WTC11 (cell line): ENCODE measurements around the gene SUSD4. TPM values are rescaled to one million over a fixed set of nuclear protein-coding genes. Genes with fewer than 3 reads are reported as not detected.

Experiments used
- ATAC-seq: fragments of 200-7000 bp; cut with Tn5 transposase; 2 replicates; pipeline ENCODE4 v1.10.0; 2021; ENCODE audit warnings: mild to moderate bottlenecking, moderate library complexity
- CTCF ChIA-PET: fragments of 300-600 bp; sonication (Branson Sonifier 250); formaldehyde crosslinking; loops from one replicate; lab custom pipeline; 2021; ENCODE audit warnings: antibody characterized with exemption; lab: Charles Lee
- POLR2A ChIA-PET: fragments of 350-600 bp; sonication (Branson Sonifier 250); formaldehyde crosslinking; loops from one replicate; lab custom pipeline; 2021; ENCODE audit warnings: antibody characterized with exemption; lab: Charles Lee
- DNase-seq: peaks from one replicate; pipeline ENCODE4 v3.0.0; 2021; ENCODE audit warnings: low spot score
- H3K27ac Mint-ChIP-seq: 2 replicates; pipeline ENCODE4 v1.8.0; 2021; ENCODE audit warnings: mixed read lengths
- H3K27me3 Mint-ChIP-seq: 2 replicates; pipeline ENCODE4 v1.8.0; 2021; ENCODE audit warnings: low read depth, mild to moderate bottlenecking, moderate library complexity, mixed read lengths
- H3K36me3 Mint-ChIP-seq: 2 replicates; pipeline ENCODE4 v1.8.0; 2021; ENCODE audit warnings: mixed read lengths
- H3K4me1 Mint-ChIP-seq: 2 replicates; pipeline ENCODE4 v1.8.0; 2022; ENCODE audit warnings: mixed read lengths
- H3K4me3 Mint-ChIP-seq: 2 replicates; pipeline ENCODE4 v1.8.0; 2021; ENCODE audit warnings: mild to moderate bottlenecking, moderate library complexity, mixed read lengths
- H3K9me3 Mint-ChIP-seq: 2 replicates; pipeline ENCODE4 v1.8.0; 2021; ENCODE audit warnings: mixed read lengths
- KAT7 ChIP-seq: sonication (generic); formaldehyde crosslinking; IDR thresholded peaks from 2 replicates; pipeline ENCODE4 v1.8.1; 2023; ENCODE audit warnings: missing genetic modification reagents, mild to moderate bottlenecking, borderline replicate concordance
- MYBL2 ChIP-seq: sonication (generic); formaldehyde crosslinking; IDR thresholded peaks from 2 replicates; pipeline ENCODE4 v1.8.1; 2023; ENCODE audit warnings: mild to moderate bottlenecking, moderate library complexity, missing genetic modification reagents
- SP1 ChIP-seq: sonication (generic); formaldehyde crosslinking; conservative IDR thresholded peaks from 2 replicates; pipeline ENCODE4 v1.8.1; 2022; ENCODE audit warnings: missing genetic modification reagents
- total RNA-seq: library from RNA; stranded (reverse); gene quantifications from 3 replicates; pipeline ENCODE4 v1.2.3, GENCODE V29; 2021
- TF ChIP-seq, protein P1 (sequence below): fragments of 250-450 bp; sonication (Bioruptor Pico); IDR thresholded peaks from 2 replicates; pipeline ENCODE4 v1.9.0; 2021; ENCODE audit warnings: mild to moderate bottlenecking, borderline replicate concordance
- TF ChIP-seq, protein P2 (sequence below): sonication (generic); formaldehyde crosslinking; IDR thresholded peaks from 2 replicates; pipeline ENCODE4 v1.8.0; 2022; ENCODE audit warnings: mild to moderate bottlenecking, missing genetic modification reagents
- TF ChIP-seq, protein P3 (sequence below): sonication (generic); formaldehyde crosslinking; conservative IDR thresholded peaks from 2 replicates; pipeline ENCODE4 v1.8.1; 2023; ENCODE audit warnings: mild to moderate bottlenecking, low read depth, missing genetic modification reagents, moderate library complexity
- TF ChIP-seq, protein P4 (sequence below): sonication (generic); formaldehyde crosslinking; IDR thresholded peaks from 2 replicates; pipeline ENCODE4 v1.8.0; 2023; ENCODE audit warnings: missing genetic modification reagents
- TF ChIP-seq, protein P5 (sequence below): fragments of 250-450 bp; sonication (Bioruptor Pico); conservative IDR thresholded peaks from 2 replicates; pipeline ENCODE4 v1.9.0; 2021; ENCODE audit warnings: mild to moderate bottlenecking
- TF ChIP-seq, protein P6 (sequence below): sonication (generic); formaldehyde crosslinking; IDR thresholded peaks from 2 replicates; pipeline ENCODE4 v1.8.0; 2023; ENCODE audit warnings: missing genetic modification reagents, mild to moderate bottlenecking, borderline replicate concordance

The SUSD4 gene
- total RNA-seq, 1 experiment from 2014 or later, result 1.8 TPM

DNA sequence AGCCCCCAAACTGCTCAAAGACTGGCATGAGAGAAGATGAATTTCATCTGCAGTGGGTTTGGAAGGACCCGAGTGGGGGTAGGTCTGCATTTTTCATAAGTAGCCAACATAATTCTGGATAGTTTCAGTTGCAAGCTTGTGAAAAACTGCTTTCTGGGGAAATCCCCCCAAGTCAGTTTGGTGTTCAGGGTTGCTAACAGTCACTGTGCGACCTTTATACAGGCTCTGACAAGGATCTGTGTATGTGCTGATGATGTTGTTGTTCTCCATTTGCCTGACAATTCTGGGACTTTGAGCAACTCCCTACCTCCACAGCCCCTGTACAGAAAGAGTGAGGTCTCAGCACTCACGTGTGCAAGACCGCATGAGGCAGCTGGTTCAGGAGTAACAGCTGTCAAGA is 87.9 kb downstream of the SUSD4 start:
- TF ChIP-seq, protein P1, sequence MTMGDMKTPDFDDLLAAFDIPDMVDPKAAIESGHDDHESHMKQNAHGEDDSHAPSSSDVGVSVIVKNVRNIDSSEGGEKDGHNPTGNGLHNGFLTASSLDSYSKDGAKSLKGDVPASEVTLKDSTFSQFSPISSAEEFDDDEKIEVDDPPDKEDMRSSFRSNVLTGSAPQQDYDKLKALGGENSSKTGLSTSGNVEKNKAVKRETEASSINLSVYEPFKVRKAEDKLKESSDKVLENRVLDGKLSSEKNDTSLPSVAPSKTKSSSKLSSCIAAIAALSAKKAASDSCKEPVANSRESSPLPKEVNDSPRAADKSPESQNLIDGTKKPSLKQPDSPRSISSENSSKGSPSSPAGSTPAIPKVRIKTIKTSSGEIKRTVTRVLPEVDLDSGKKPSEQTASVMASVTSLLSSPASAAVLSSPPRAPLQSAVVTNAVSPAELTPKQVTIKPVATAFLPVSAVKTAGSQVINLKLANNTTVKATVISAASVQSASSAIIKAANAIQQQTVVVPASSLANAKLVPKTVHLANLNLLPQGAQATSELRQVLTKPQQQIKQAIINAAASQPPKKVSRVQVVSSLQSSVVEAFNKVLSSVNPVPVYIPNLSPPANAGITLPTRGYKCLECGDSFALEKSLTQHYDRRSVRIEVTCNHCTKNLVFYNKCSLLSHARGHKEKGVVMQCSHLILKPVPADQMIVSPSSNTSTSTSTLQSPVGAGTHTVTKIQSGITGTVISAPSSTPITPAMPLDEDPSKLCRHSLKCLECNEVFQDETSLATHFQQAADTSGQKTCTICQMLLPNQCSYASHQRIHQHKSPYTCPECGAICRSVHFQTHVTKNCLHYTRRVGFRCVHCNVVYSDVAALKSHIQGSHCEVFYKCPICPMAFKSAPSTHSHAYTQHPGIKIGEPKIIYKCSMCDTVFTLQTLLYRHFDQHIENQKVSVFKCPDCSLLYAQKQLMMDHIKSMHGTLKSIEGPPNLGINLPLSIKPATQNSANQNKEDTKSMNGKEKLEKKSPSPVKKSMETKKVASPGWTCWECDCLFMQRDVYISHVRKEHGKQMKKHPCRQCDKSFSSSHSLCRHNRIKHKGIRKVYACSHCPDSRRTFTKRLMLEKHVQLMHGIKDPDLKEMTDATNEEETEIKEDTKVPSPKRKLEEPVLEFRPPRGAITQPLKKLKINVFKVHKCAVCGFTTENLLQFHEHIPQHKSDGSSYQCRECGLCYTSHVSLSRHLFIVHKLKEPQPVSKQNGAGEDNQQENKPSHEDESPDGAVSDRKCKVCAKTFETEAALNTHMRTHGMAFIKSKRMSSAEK (CRISPR knock-in tag), result no peak
- no peak for TF ChIP-seq KAT7 (CRISPR knock-in tag)
- TF ChIP-seq SP1 (CRISPR knock-in tag), result no peak
- TF ChIP-seq, protein P2, sequence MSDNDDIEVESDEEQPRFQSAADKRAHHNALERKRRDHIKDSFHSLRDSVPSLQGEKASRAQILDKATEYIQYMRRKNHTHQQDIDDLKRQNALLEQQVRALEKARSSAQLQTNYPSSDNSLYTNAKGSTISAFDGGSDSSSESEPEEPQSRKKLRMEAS (CRISPR knock-in tag), result no peak
- TF ChIP-seq, protein P3, sequence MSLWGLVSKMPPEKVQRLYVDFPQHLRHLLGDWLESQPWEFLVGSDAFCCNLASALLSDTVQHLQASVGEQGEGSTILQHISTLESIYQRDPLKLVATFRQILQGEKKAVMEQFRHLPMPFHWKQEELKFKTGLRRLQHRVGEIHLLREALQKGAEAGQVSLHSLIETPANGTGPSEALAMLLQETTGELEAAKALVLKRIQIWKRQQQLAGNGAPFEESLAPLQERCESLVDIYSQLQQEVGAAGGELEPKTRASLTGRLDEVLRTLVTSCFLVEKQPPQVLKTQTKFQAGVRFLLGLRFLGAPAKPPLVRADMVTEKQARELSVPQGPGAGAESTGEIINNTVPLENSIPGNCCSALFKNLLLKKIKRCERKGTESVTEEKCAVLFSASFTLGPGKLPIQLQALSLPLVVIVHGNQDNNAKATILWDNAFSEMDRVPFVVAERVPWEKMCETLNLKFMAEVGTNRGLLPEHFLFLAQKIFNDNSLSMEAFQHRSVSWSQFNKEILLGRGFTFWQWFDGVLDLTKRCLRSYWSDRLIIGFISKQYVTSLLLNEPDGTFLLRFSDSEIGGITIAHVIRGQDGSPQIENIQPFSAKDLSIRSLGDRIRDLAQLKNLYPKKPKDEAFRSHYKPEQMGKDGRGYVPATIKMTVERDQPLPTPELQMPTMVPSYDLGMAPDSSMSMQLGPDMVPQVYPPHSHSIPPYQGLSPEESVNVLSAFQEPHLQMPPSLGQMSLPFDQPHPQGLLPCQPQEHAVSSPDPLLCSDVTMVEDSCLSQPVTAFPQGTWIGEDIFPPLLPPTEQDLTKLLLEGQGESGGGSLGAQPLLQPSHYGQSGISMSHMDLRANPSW (CRISPR knock-in tag), result no peak
- TF ChIP-seq, protein P4, sequence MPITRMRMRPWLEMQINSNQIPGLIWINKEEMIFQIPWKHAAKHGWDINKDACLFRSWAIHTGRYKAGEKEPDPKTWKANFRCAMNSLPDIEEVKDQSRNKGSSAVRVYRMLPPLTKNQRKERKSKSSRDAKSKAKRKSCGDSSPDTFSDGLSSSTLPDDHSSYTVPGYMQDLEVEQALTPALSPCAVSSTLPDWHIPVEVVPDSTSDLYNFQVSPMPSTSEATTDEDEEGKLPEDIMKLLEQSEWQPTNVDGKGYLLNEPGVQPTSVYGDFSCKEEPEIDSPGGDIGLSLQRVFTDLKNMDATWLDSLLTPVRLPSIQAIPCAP (CRISPR knock-in tag), result no peak
- TF ChIP-seq, protein P5, sequence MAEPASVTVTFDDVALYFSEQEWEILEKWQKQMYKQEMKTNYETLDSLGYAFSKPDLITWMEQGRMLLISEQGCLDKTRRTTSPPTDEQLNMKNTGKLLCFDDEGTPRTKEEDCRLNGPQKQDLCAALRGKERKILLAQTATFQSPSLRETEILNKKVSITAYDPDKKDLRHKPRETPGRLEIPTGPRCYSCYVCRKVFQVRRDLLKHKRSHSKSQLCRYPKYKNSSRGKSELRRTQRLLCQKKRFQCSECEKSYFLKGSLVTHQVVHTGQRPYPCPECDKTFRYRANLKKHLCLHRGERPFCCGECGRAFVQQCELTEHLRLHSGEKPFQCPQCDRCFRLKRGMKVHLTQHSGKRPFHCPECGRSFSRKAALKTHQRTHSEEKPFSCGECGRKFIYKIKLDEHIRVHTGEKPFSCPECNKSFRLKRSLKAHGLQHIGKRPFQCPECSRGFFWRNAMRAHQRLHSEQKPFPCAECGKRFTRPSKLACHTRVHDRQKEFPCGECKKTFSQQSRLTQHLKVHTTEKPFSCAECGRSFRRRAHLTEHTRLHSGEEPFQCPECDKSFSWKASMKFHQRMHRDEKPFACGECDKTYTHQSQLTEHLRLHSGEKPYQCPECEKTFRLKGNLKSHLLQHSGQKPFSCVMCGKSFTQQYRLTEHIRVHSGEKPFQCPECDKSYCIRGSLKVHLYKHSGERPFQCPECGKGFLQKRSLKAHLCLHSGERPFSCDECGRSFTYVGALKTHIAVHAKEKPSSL (CRISPR knock-in tag), result no peak
- no peak for TF ChIP-seq MYBL2 (CRISPR knock-in tag)
- TF ChIP-seq, protein P6, sequence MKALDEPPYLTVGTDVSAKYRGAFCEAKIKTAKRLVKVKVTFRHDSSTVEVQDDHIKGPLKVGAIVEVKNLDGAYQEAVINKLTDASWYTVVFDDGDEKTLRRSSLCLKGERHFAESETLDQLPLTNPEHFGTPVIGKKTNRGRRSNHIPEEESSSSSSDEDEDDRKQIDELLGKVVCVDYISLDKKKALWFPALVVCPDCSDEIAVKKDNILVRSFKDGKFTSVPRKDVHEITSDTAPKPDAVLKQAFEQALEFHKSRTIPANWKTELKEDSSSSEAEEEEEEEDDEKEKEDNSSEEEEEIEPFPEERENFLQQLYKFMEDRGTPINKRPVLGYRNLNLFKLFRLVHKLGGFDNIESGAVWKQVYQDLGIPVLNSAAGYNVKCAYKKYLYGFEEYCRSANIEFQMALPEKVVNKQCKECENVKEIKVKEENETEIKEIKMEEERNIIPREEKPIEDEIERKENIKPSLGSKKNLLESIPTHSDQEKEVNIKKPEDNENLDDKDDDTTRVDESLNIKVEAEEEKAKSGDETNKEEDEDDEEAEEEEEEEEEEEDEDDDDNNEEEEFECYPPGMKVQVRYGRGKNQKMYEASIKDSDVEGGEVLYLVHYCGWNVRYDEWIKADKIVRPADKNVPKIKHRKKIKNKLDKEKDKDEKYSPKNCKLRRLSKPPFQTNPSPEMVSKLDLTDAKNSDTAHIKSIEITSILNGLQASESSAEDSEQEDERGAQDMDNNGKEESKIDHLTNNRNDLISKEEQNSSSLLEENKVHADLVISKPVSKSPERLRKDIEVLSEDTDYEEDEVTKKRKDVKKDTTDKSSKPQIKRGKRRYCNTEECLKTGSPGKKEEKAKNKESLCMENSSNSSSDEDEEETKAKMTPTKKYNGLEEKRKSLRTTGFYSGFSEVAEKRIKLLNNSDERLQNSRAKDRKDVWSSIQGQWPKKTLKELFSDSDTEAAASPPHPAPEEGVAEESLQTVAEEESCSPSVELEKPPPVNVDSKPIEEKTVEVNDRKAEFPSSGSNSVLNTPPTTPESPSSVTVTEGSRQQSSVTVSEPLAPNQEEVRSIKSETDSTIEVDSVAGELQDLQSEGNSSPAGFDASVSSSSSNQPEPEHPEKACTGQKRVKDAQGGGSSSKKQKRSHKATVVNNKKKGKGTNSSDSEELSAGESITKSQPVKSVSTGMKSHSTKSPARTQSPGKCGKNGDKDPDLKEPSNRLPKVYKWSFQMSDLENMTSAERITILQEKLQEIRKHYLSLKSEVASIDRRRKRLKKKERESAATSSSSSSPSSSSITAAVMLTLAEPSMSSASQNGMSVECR (CRISPR knock-in tag), result no peak
- H3K4me3 Mint-ChIP-seq, result no peak overlapping the region
- H3K9me3 Mint-ChIP-seq, result peaks cover 20% of the 10 kb centered on the region
- H3K36me3 Mint-ChIP-seq, result peaks cover 4% of the 10 kb centered on the region; the same call in 1 of the 2 replicates
- POLR2A ChIA-PET, result no interaction called here
- CTCF ChIA-PET, result no interaction called here
- no peaks in the 10 kb centered on the region; the same call in 1 of the 2 replicates for H3K27me3 Mint-ChIP-seq
- no peak overlapping the region for H3K27ac Mint-ChIP-seq
- DNase-seq, result no peak
- H3K4me1 Mint-ChIP-seq, result no peaks in the 10 kb centered on the region
- no peak for ATAC-seq
